ENCODE measurements around the gene RPL41. TPM values are rescaled to one million over a fixed set of nuclear protein-coding genes. Genes with fewer than 3 reads are reported as not detected.

The RPL41 gene
- total RNA-seq, 1 experiment from 2014 or later = 4,637 TPM

DNA sequence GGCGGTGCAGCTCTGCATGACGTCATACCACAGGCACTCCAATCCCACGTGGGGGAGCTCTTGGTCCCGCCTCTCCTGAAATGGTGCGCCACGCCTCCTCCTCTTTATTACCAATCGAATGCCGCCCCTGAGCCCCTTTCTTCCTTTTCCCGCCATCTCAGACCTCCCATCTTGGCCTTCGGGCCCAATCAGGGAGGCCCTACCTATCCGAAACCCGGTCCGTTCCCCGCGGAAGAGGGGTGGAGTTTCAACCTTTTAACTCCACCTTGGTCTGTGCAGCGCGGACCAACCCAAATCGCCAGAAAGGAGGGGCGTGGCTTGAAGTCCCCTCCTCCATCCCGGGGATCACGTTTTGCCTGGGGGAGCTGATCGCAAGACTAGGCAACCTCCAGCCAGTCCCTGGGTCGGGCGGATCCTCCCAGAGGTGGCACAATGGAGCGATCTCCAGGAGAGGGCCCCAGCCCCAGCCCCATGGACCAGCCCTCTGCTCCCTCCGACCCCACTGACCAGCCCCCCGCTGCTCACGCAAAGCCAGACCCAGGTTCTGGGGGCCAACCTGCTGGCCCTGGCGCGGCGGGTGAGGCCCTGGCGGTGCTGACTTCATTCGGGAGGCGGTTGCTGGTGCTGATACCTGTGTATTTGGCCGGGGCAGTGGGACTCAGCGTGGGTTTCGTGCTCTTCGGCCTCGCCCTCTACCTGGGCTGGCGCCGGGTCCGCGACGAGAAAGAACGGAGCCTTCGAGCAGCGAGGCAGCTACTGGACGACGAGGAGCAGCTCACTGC is 11.6 kb downstream of the RPL41 start, which contains the start of gene ESYT1:
ESYT1 (plus strand) TSS at position 380 of the 782 bp plus-strand sequence; CDS start at position 433, 53 bp downstream.
- H3K27ac Mint-ChIP-seq = peak within 1 kb of the TSS; percentile 99

More for the DNA sequence above, 11.6 kb downstream of the RPL41 start, which contains the start of gene ESYT1:
- no peak within 1 kb of the TSS for H4K91ac ChIP-seq (ENCODE audit: insufficient read length, low read depth, low read length)
- no peak within 1 kb of the TSS for H3K23ac ChIP-seq (ENCODE audit: insufficient read length, low read depth, low read length)
- H3K23me2 ChIP-seq (ENCODE audit: insufficient read length, low read depth, low read length, poor library complexity, severe bottlenecking) = peaks cover 17% of the 10 kb centered on the region
- H3K4me1 ChIP-seq (ENCODE audit: insufficient read depth, low read length) = no peaks in the 10 kb centered on the region
- peak within 1 kb of the TSS; percentile 38 for H3T11ph ChIP-seq (ENCODE audit: low read length)
- H2BK12ac ChIP-seq (ENCODE audit: insufficient read length, low read depth, low read length) = no peak within 1 kb of the TSS
- H3K18ac ChIP-seq (ENCODE audit: insufficient read length, low read depth, low read length) = peak within 1 kb of the TSS; percentile 74
- no peak within 1 kb of the TSS for H2BK120ac ChIP-seq (ENCODE audit: low read depth, low read length, poor library complexity, severe bottlenecking)
- Mint-ChIP-seq H3K4me3 (peak within 1 kb of the TSS; percentile 88 to 98), H3K27me3 (ENCODE audit: low read depth) (no peaks in the 10 kb centered on the region), H3K4me1 (peaks cover 26 to 27% of the 10 kb centered on the region in 2 experiments), H3K9me3 (no peaks in the 10 kb centered on the region; a peak in 1 of 5 replicates), H3K36me3 (ENCODE audit: insufficient read depth in 1 of 3, low read depth in 3 of 3) (peaks cover 28 to 34% (median 30%) of the 10 kb centered on the region in 3 experiments)
- H2BK5ac ChIP-seq (ENCODE audit: insufficient read length, low read length) = no peak within 1 kb of the TSS
- no peak within 1 kb of the TSS for H2BK15ac ChIP-seq (ENCODE audit: low read depth, low read length)
- H3K56ac ChIP-seq (ENCODE audit: insufficient read length, low read depth, low read length) = no peak within 1 kb of the TSS
- no peaks in the 10 kb centered on the region for H3K27me3 ChIP-seq (ENCODE audit: insufficient read depth, low read length)
- no peak within 1 kb of the TSS for H4K8ac ChIP-seq (replicated peaks; ENCODE audit: insufficient read length, low read depth, low read length)
- DNase-seq = peak; percentile 100
- H3K14ac ChIP-seq (ENCODE audit: insufficient read depth, low read length) = peak within 1 kb of the TSS; percentile 87
- H3K79me1 ChIP-seq (ENCODE audit: insufficient read depth, low read depth, low read length, poor library complexity, severe bottlenecking) = no peaks in the 10 kb centered on the region
- peak within 1 kb of the TSS; percentile 84 for H3K9ac ChIP-seq (ENCODE audit: extremely low read depth, insufficient read length, low read length)
- peak within 1 kb of the TSS; percentile 42 for H3K27ac ChIP-seq (ENCODE audit: insufficient read length, low read depth, low read length)
- no peak within 1 kb of the TSS for H2AK5ac ChIP-seq (ENCODE audit: insufficient read length, low read length)
- WGBS (ENCODE audit: extremely low coverage, insufficient read length, low lambda C conversion rate) = no CpG with 5 or more reads among the region's 49 CpGs
- H2AFZ ChIP-seq (ENCODE audit: low read length) = no peak within 1 kb of the TSS
- H3K79me2 ChIP-seq (ENCODE audit: insufficient read depth, low read length) = no peaks in the 10 kb centered on the region
- no peaks in the 10 kb centered on the region for H4K20me1 ChIP-seq (ENCODE audit: control insufficient read depth, insufficient read depth, insufficient read length)
- H4K5ac ChIP-seq (ENCODE audit: insufficient read length, low read depth, low read length) = no peak within 1 kb of the TSS
- no peak within 1 kb of the TSS for H2BK20ac ChIP-seq (ENCODE audit: low read depth, low read length, poor library complexity, severe bottlenecking)
- H3K4me2 ChIP-seq (ENCODE audit: insufficient read depth, insufficient read length, low read length) = peak within 1 kb of the TSS; percentile 100
- no peak for TF ChIP-seq CTCF (conservative IDR thresholded peaks at IDR 0.05)
- H3K4ac ChIP-seq (ENCODE audit: low read depth, low read length) = no peak within 1 kb of the TSS
- H3K9me3 ChIP-seq (ENCODE audit: control insufficient read depth, low read depth, low read length) = no peaks in the 10 kb centered on the region
